ENCODE results near the gene ADM5. TPM values are rescaled to one million over a fixed set of nuclear protein-coding genes. Genes with fewer than 3 reads are reported as not detected.

The ADM5 gene
- total and polyA plus RNA-seq, 2 donors (not counting 1 experiment from before 2014, with no cell fraction given) = 0.06 to 0.33 TPM

DNA sequence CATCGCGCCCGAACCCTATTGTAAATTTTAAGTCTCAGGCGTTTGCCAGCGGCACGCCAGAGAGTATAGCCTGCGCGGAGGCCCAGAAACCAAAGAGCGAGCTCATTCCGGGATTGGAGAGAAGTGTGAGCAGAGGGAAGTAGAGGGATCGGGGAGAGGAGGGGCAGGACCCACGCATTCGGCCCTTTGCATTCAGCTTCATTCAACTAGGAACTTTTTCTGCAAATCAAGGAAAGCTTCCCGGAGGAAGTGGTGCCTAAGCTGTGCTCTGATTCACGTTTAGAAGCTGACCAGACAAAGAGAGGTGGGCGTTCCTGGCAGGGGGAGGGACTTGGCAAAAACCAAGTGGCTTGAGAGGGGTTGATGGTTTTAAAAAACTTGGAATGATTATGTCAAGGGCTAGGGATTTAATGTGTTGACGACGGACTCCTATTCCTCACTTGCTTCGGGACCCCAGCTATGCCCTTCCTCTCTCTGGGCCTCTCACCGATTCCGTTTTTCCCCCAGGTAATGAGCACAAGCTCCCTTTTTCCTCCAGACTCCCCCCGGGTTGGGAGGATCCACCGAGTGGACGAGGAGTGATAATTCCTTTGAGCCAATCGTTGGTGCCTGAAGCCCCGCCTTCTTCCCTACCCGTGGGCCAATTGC is 13.1 kb upstream of the ADM5 start:
- peak overlapping the region; percentile 89 for H3K4me2 ChIP-seq (ENCODE audit: extremely low read depth, insufficient read depth, low read length)
- H3K9me3 ChIP-seq (ENCODE audit: control insufficient read depth, insufficient read depth, low read depth, low read length) = no peaks in the 10 kb centered on the region
- H3K27ac ChIP-seq (ENCODE audit: insufficient read depth, low read length) = peak overlapping the region; percentile 98
- TF ChIP-seq, protein P1, sequence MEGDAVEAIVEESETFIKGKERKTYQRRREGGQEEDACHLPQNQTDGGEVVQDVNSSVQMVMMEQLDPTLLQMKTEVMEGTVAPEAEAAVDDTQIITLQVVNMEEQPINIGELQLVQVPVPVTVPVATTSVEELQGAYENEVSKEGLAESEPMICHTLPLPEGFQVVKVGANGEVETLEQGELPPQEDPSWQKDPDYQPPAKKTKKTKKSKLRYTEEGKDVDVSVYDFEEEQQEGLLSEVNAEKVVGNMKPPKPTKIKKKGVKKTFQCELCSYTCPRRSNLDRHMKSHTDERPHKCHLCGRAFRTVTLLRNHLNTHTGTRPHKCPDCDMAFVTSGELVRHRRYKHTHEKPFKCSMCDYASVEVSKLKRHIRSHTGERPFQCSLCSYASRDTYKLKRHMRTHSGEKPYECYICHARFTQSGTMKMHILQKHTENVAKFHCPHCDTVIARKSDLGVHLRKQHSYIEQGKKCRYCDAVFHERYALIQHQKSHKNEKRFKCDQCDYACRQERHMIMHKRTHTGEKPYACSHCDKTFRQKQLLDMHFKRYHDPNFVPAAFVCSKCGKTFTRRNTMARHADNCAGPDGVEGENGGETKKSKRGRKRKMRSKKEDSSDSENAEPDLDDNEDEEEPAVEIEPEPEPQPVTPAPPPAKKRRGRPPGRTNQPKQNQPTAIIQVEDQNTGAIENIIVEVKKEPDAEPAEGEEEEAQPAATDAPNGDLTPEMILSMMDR (conservative IDR thresholded peaks at IDR 0.05 in 1 of 2, IDR thresholded peaks at IDR 0.05 in 1 of 2; ENCODE audit: low read depth in 1 of 2, low read length in 2 of 2) = no peak
- no peak for TF ChIP-seq EZH2 (IDR thresholded peaks at IDR 0.05; ENCODE audit: low read length, missing control alignments)
- peak; percentile 93 to 97 for DNase-seq (ENCODE audit: low read depth in 2 of 2)
- peaks cover 7% of the 10 kb centered on the region for H3K4me1 ChIP-seq (ENCODE audit: control insufficient read depth, extremely low read depth, insufficient read depth, low read length)
- H3K27me3 ChIP-seq (ENCODE audit: control insufficient read depth, insufficient read depth, low read length) = no peaks in the 10 kb centered on the region
- no peaks in the 10 kb centered on the region for H4K20me1 ChIP-seq (ENCODE audit: control insufficient read depth, extremely low read depth, insufficient read depth, low read length)
- H3K36me3 ChIP-seq (ENCODE audit: control insufficient read depth, insufficient read depth, low read length) = peaks cover 2% of the 10 kb centered on the region
- H3K79me2 ChIP-seq (ENCODE audit: control insufficient read depth, insufficient read depth, low read length) = peaks cover 36% of the 10 kb centered on the region
- H2AFZ ChIP-seq (ENCODE audit: low read length) = peak overlapping the region; percentile 99
- H3K4me3 ChIP-seq (replicated peaks in 1 of 4; ENCODE audit: control extremely low read depth in 1 of 4, insufficient read depth in 1 of 4, low read depth in 3 of 4, low read length in 4 of 4) = peak overlapping the region; percentile 32 to 67 (median 50)
- H3K9ac ChIP-seq (ENCODE audit: insufficient read depth, low read length) = peak overlapping the region; percentile 85

- H4K20me1 ChIP-seq (ENCODE audit: control insufficient read depth, extremely low read depth, insufficient read depth, low read length) = no peaks in the 10 kb centered on the region
- no peaks in the 10 kb centered on the region for H3K27me3 ChIP-seq (ENCODE audit: control insufficient read depth, insufficient read depth, low read length)
- peak overlapping the region; percentile 98 for H3K27ac ChIP-seq (ENCODE audit: insufficient read depth, low read length)
- H3K4me2 ChIP-seq (ENCODE audit: extremely low read depth, insufficient read depth, low read length) = no peak overlapping the region
- H3K9ac ChIP-seq (ENCODE audit: insufficient read depth, low read length) = peak overlapping the region; percentile 91
- H3K4me3 ChIP-seq (replicated peaks in 1 of 4; ENCODE audit: control extremely low read depth in 1 of 4, insufficient read depth in 1 of 4, low read depth in 3 of 4, low read length in 4 of 4) = peak overlapping the region; percentile 76 to 99 (median 90)
- H3K36me3 ChIP-seq (ENCODE audit: control insufficient read depth, insufficient read depth, low read length) = peaks cover 3% of the 10 kb centered on the region
- H2AFZ ChIP-seq (ENCODE audit: low read length) = no peak overlapping the region
- H3K79me2 ChIP-seq (ENCODE audit: control insufficient read depth, insufficient read depth, low read length) = peaks cover 38% of the 10 kb centered on the region
- DNase-seq (ENCODE audit: low read depth in 2 of 2) = peak; percentile 100
- no peaks in the 10 kb centered on the region for H3K9me3 ChIP-seq (ENCODE audit: control insufficient read depth, insufficient read depth, low read depth, low read length)
- no peak for TF ChIP-seq EZH2 (IDR thresholded peaks at IDR 0.05; ENCODE audit: low read length, missing control alignments)
- TF ChIP-seq, protein P1 (conservative IDR thresholded peaks at IDR 0.05 in 1 of 2, IDR thresholded peaks at IDR 0.05 in 1 of 2; ENCODE audit: low read depth in 1 of 2, low read length in 2 of 2) = no peak
- peaks cover 7% of the 10 kb centered on the region for H3K4me1 ChIP-seq (ENCODE audit: control insufficient read depth, extremely low read depth, insufficient read depth, low read length)
Observed at GRCh38 chr19:49676784-49677230, 12.6 kb upstream of the ADM5 start.

GRCh38 chr19:49677231-49677900 is 12.0 kb upstream of the ADM5 start, which contains the start of gene PRMT1:
Gene PRMT1, plus strand, starts transcription at chr19:49677271. Its CDS starts 10 bp downstream, at chr19:49677281.
- Histone ChIP-seq H3K36me3 (ENCODE audit: control insufficient read depth, insufficient read depth, low read length) (peaks cover 5% of the 10 kb centered on the region), H3K4me2 (ENCODE audit: extremely low read depth, insufficient read depth, low read length) (peak within 1 kb of the TSS; percentile 89), H3K79me2 (ENCODE audit: control insufficient read depth, insufficient read depth, low read length) (peaks cover 40% of the 10 kb centered on the region), H3K4me1 (ENCODE audit: control insufficient read depth, extremely low read depth, insufficient read depth, low read length) (peaks cover 4% of the 10 kb centered on the region), H4K20me1 (ENCODE audit: control insufficient read depth, extremely low read depth, insufficient read depth, low read length) (no peaks in the 10 kb centered on the region), H3K9me3 (ENCODE audit: control insufficient read depth, insufficient read depth, low read depth, low read length) (no peaks in the 10 kb centered on the region), H2AFZ (ENCODE audit: low read length) (peak within 1 kb of the TSS; percentile 99), H3K27ac (ENCODE audit: insufficient read depth, low read length) (peak within 1 kb of the TSS; percentile 98), H3K27me3 (ENCODE audit: control insufficient read depth, insufficient read depth, low read length) (no peaks in the 10 kb centered on the region), H3K4me3 (replicated peaks in 1 of 4; ENCODE audit: control extremely low read depth in 1 of 4, insufficient read depth in 1 of 4, low read depth in 3 of 4, low read length in 4 of 4) (peak within 1 kb of the TSS; percentile 76 to 99 (median 90)), H3K9ac (ENCODE audit: insufficient read depth, low read length) (peak within 1 kb of the TSS; percentile 91)
- no peak for TF ChIP-seq EZH2 (IDR thresholded peaks at IDR 0.05; ENCODE audit: low read length, missing control alignments)
- TF ChIP-seq, protein P1 (conservative IDR thresholded peaks at IDR 0.05 in 1 of 2, IDR thresholded peaks at IDR 0.05 in 1 of 2; ENCODE audit: low read depth in 1 of 2, low read length in 2 of 2) = no peak
- peak in 1 of 2 donors; percentile 29 for DNase-seq (ENCODE audit: low read depth in 2 of 2)

All from fibroblast of lung (primary cell).